ENCODE data around the gene TXNRD2. TPM values are rescaled to one million over a fixed set of nuclear protein-coding genes. Genes with fewer than 3 reads are reported as not detected.
A peak's percentile ranks its signal among the peaks of the same experiment; 100 is the strongest.

TXNRD2 gene
- total RNA-seq, 4 donors from 2014 or later = 8.4 to 33.2 (median 15.7) TPM

DNA sequence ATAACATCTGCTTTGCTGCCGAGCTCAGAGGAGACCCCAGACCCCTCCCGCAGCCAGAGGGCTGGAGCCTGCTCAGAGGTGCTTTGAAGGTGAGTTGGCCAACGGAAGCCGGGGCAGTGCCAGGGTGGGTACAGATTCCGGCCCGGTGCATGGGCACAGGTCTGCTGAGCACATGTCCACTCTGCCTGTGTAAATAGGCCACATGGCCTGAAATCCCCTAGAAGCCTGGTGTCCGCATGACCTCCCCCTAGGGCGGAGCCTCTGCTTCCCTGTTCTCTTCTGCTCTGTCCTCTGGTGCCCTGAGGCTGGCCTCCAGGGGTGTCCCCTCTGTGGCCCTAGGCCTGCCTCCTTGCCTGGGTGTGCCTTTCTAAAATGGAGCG is 19.6 kb upstream of the TXNRD2 start:
- TF ChIP-seq POLR2A (IDR thresholded peaks at IDR 0.05) (no peak), EP300 (IDR thresholded peaks at IDR 0.05) (no peak), POLR2AphosphoS5 (IDR thresholded peaks at IDR 0.05) (no peak)
- TF ChIP-seq, protein P1, sequence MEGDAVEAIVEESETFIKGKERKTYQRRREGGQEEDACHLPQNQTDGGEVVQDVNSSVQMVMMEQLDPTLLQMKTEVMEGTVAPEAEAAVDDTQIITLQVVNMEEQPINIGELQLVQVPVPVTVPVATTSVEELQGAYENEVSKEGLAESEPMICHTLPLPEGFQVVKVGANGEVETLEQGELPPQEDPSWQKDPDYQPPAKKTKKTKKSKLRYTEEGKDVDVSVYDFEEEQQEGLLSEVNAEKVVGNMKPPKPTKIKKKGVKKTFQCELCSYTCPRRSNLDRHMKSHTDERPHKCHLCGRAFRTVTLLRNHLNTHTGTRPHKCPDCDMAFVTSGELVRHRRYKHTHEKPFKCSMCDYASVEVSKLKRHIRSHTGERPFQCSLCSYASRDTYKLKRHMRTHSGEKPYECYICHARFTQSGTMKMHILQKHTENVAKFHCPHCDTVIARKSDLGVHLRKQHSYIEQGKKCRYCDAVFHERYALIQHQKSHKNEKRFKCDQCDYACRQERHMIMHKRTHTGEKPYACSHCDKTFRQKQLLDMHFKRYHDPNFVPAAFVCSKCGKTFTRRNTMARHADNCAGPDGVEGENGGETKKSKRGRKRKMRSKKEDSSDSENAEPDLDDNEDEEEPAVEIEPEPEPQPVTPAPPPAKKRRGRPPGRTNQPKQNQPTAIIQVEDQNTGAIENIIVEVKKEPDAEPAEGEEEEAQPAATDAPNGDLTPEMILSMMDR (IDR thresholded peaks at IDR 0.05) = no peak
- H3K27me3 ChIP-seq = no peaks in the 10 kb centered on the region
- no peak for DNase-seq (ENCODE audit: low spot score in 2 of 2)
- no peak overlapping the region for H3K27ac ChIP-seq
- no peak overlapping the region for H3K4me3 ChIP-seq
- no peaks in the 10 kb centered on the region for H3K9me3 ChIP-seq
- H3K4me1 ChIP-seq = peaks cover 49% of the 10 kb centered on the region
- WGBS = 84% methylated on average over 7 of the region's 9 CpGs
- peaks cover 20% of the 10 kb centered on the region for H3K36me3 ChIP-seq

DNA sequence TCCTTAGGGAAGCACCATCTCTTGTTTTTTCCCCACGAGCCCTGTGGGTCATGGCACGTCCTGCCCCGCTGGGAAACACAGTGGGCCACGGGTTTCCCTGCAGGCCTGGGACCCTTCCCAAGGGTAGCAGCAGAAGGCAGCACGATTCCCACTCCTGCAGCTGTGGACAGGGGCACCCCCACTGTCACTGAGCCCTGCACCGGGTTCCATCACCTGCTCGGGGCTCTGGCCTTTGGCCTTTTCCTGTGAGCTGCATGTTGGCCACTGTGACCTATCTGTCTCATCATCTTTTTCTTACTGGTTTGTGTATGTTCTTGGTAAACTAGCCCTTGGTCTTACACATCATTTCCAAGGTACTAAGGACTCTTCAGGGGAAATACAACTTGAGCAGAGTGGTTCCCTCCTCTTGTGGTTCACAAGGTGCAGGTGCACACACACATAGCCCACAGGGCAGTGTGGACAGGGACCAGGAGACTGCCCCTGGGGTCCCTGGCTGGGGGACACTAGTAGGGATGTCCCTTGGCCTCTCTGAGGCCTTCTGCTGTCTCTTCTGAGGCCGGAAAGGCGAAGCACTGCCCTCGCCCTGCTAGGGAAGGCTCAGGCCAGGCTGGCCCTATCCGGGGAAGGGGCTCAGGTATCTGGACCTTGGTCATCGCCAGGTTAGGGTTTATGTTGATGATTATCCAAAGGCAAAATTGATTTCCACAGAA is 19.0 kb upstream of the TXNRD2 start:
- H3K9me3 ChIP-seq = no peaks in the 10 kb centered on the region
- no peak overlapping the region for H3K27ac ChIP-seq
- H3K27me3 ChIP-seq = no peaks in the 10 kb centered on the region
- peaks cover 16% of the 10 kb centered on the region for H3K36me3 ChIP-seq
- 80% methylated on average over 7 of the region's 12 CpGs for WGBS
- peaks cover 55% of the 10 kb centered on the region for H3K4me1 ChIP-seq
- no peak overlapping the region for H3K4me3 ChIP-seq
- TF ChIP-seq POLR2A (IDR thresholded peaks at IDR 0.05) = no peak
- no peak for TF ChIP-seq POLR2AphosphoS5 (IDR thresholded peaks at IDR 0.05)
- TF ChIP-seq, protein P1 (IDR thresholded peaks at IDR 0.05) = no peak
- no peak for TF ChIP-seq EP300 (IDR thresholded peaks at IDR 0.05)
- no peak for DNase-seq (ENCODE audit: low spot score in 2 of 2)

DNA sequence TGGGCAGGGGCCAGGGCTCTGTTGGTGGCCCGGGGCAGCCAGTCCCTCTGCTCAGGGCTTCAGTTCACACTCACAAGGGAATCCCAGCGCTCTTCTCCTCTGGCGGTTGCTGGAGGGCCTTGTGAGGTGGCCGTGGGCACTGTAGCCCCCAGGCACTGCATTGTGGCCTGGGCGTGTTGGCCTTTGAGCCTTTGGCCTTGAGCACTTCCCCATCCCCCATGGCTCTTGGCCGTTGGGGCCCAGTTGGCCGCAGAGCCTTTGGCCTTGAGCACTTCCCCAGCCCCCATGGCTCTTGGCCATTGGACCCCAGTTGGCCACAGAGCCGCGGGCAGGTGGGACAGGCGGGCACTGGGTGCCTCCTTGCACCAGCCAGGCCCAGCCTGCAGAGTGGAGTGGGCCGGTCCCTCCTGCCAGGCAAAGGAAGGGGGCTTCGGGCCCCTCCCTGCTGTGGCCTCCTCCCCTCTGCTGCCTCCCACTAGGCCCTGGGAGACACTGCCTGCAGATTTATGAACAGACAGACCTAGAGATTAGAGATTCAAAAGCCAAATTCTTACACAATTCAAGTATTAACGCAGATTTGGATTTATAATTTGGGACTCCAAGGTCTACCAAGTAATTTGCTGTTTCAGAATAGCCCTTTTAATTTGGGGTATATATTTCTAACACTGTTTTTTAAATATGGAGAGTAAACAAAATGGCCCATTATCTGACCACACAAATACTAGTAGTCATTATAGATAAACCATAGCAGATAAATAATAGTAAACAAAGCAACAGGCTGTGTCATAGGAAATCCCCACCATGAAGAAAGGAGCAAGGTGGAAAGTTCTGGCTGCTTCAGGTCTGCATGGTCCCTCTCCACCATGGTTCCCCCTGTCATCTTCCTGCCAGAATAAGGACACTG is 18.2 kb upstream of the TXNRD2 start:
- H3K27ac ChIP-seq = peak overlapping the region; percentile 59
- no peaks in the 10 kb centered on the region for H3K9me3 ChIP-seq
- H3K36me3 ChIP-seq = peaks cover 8% of the 10 kb centered on the region
- peaks cover 62% of the 10 kb centered on the region for H3K4me1 ChIP-seq
- H3K27me3 ChIP-seq = no peaks in the 10 kb centered on the region
- DNase-seq (ENCODE audit: low spot score in 2 of 2) = no peak
- TF ChIP-seq EP300 (IDR thresholded peaks at IDR 0.05) (no peak), POLR2AphosphoS5 (IDR thresholded peaks at IDR 0.05) (no peak), POLR2A (IDR thresholded peaks at IDR 0.05) (no peak)
- TF ChIP-seq, protein P1 (IDR thresholded peaks at IDR 0.05) = no peak
- peak overlapping the region; percentile 41 for H3K4me3 ChIP-seq
- WGBS = 28% methylated on average over 11 of the region's 13 CpGs

DNA sequence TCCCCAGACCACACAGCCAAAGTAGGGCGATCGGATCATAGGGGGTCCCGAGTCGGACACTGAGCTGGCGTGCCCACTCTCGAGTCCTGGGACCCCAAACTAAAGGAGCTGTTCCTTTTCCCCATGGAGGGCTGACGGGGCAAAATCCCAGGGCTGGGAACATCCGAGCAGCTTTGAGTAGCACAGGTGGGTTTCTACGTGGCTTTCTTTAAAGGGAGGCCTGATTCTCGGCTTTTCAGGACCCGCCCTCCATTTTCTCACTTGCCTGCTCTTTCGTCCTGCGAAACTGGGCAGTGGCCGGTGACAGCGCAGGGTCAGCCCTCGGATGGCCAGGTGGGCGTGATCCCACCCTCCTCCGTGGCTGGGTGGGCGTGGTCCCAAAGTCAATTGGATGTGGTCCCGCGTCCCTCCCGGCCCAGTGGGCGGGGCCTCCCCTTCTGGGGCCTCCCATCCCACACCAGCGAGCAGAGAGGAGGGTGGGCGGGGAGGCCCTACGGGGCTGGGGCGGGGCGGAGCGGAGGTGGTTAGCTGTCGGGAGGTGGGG is 17.5 kb upstream of the TXNRD2 start:
- peak; percentile 87 to 90 for DNase-seq (ENCODE audit: low spot score in 2 of 2)
- H3K4me1 ChIP-seq = peaks cover 60% of the 10 kb centered on the region
- H3K27me3 ChIP-seq = no peaks in the 10 kb centered on the region

More for the DNA sequence above, 17.5 kb upstream of the TXNRD2 start:
- peak overlapping the region; percentile 41 for H3K4me3 ChIP-seq
- H3K27ac ChIP-seq = peak overlapping the region; percentile 59
- peaks cover under 1% of the 10 kb centered on the region for H3K36me3 ChIP-seq
- H3K9me3 ChIP-seq = no peaks in the 10 kb centered on the region
- no peak for TF ChIP-seq POLR2A (IDR thresholded peaks at IDR 0.05)
- TF ChIP-seq, protein P1 (IDR thresholded peaks at IDR 0.05) = no peak
- TF ChIP-seq POLR2AphosphoS5 (IDR thresholded peaks at IDR 0.05) = no peak
- no peak for TF ChIP-seq EP300 (IDR thresholded peaks at IDR 0.05)
- 38% methylated on average over 30 of the region's 30 CpGs for WGBS
